ENCODE data around the gene DLGAP1.

DNA sequence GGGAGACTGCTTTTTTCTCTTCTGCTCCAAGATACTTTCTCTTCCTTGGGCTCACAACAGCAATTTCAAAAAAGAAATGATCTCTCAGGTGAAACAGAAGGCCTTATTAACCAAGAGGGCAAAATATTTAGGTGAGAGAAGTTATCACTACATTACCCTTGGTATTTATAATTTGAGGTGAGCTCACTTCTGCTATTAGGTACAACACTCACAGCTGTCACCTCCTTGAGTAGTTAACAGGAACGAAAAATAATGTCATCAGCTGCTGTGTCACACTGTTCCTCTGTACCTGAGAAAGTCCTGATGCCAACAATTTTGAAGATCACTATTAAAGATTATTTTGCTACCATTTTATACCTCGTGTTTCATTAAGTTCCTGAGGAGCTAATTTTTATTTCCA is 205.0 kb downstream of the DLGAP1 start:
- TF ChIP-seq, protein P1, sequence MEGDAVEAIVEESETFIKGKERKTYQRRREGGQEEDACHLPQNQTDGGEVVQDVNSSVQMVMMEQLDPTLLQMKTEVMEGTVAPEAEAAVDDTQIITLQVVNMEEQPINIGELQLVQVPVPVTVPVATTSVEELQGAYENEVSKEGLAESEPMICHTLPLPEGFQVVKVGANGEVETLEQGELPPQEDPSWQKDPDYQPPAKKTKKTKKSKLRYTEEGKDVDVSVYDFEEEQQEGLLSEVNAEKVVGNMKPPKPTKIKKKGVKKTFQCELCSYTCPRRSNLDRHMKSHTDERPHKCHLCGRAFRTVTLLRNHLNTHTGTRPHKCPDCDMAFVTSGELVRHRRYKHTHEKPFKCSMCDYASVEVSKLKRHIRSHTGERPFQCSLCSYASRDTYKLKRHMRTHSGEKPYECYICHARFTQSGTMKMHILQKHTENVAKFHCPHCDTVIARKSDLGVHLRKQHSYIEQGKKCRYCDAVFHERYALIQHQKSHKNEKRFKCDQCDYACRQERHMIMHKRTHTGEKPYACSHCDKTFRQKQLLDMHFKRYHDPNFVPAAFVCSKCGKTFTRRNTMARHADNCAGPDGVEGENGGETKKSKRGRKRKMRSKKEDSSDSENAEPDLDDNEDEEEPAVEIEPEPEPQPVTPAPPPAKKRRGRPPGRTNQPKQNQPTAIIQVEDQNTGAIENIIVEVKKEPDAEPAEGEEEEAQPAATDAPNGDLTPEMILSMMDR (IDR thresholded peaks at IDR 0.05; ENCODE audit: low read depth, low read length) = no peak
- no peak for TF ChIP-seq EZH2phosphoT487 (IDR thresholded peaks at IDR 0.05; ENCODE audit: low read depth)
